K562 (cell line): ENCODE results near the gene NRM. TPM values are rescaled to one million over a fixed set of nuclear protein-coding genes. Genes with fewer than 3 reads are reported as not detected.
A peak's percentile ranks its signal among the peaks of the same experiment; 100 is the strongest.

Experiments used
- ATAC-seq: fragments of 200-7000 bp; cut with Tn5 transposase; 3 replicates; pipeline ENCODE4 v1.9.1; 2020; ENCODE audit warnings: moderate library complexity
- BruUV-seq: library from RNA; stranded (reverse); fragments of 400-500 nt; replicated peaks from 2 replicates; lab custom pipeline; 2021; lab: Mats Ljungman, UMichigan
- CTCF ChIA-PET: fragments of 300-600 bp; formaldehyde crosslinking; extraction: SDS; loops from one replicate; lab custom pipeline; 2021; ENCODE audit warnings: low intra/inter-chr PET ratio; lab: Yijun Ruan, JAX
- POLR2A ChIA-PET: fragments of 300-600, 350-650 bp; sonication (Branson Sonifier 250); formaldehyde crosslinking; extraction: SDS; loops from one replicate; lab custom pipeline; 2021; ENCODE audit warnings: antibody characterized with exemption, inconsistent platforms; lab: Yijun Ruan, JAX
- DNase-seq, 4 experiments: peaks; one replicate each; pipeline versions ENCODE4 v3.0.0 to v3.0.0-alpha.2; 2011 to 2018; ENCODE audit warnings: low spot score in 3 of 4, mixed read lengths in 3 of 4; ENCODE audit errors: extremely low read depth in 1 of 4
- FAIRE-seq: peaks from 2 replicates; lab custom pipeline; 2011; peaks lifted over from hg19 to GRCh38; lab: Jason Lieb, UNC
- H2AFZ ChIP-seq: 2 replicates; pipeline ENCODE4 v1.6.0; 2011; ENCODE audit warnings: low read depth, low read length, control low read depth, inconsistent platforms
- H3K27ac ChIP-seq: fragments of 200-600 bp; 3 replicates; pipeline ENCODE4 v1.8.0; 2011; ENCODE audit warnings: low read depth, mild to moderate bottlenecking, control low read depth, inconsistent platforms, low read length, moderate library complexity, mixed read lengths; ENCODE audit errors: extremely low read depth
- H3K27me3 ChIP-seq, 2 experiments: fragments of 300-600 bp in 1 of 2; 2 replicates in 1 of 2; 3 replicates in 1 of 2; pipeline versions ENCODE4 v1.6.0 to v1.8.0; 2011; ENCODE audit warnings: inconsistent platforms in 2 of 2, low read length in 2 of 2, mild to moderate bottlenecking in 1 of 2, mixed read lengths in 1 of 2, moderate library complexity in 1 of 2; ENCODE audit not compliant: control insufficient read depth in 2 of 2, insufficient read depth in 2 of 2
- H3K36me3 ChIP-seq: fragments of 300-600 bp; 3 replicates; pipeline ENCODE4 v1.8.0; 2011; ENCODE audit warnings: mild to moderate bottlenecking, low read length, inconsistent platforms; ENCODE audit not compliant: control insufficient read depth, insufficient read depth
- H3K4me1 ChIP-seq, 2 experiments: fragments of 200-600 bp in 1 of 2; replicated peaks in 1 of 2; 2 replicates in 1 of 2; 3 replicates in 1 of 2; pipeline versions ENCODE4 v1.5.1 to v1.8.0; 2011; ENCODE audit warnings: inconsistent platforms in 2 of 2, low read length in 2 of 2, mild to moderate bottlenecking in 1 of 2, mixed read lengths in 1 of 2, moderate library complexity in 1 of 2; ENCODE audit not compliant: control insufficient read depth in 2 of 2, insufficient read depth in 2 of 2
- H3K4me2 ChIP-seq: 2 replicates; pipeline ENCODE4 v1.6.1; 2011; ENCODE audit warnings: low read length, control low read depth, inconsistent platforms, mixed read lengths; ENCODE audit not compliant: insufficient read depth
- H3K4me3 ChIP-seq: fragments of 200-600 bp; sonication (generic), shearing (Covaris generic); 2 replicates; pipeline ENCODE4 v1.5.1; 2016; ENCODE audit warnings: control low read depth, inconsistent platforms
- H3K79me2 ChIP-seq: fragments of 200-600 bp; 3 replicates; pipeline ENCODE4 v1.8.0; 2011; ENCODE audit warnings: low read length, inconsistent platforms; ENCODE audit not compliant: control insufficient read depth, insufficient read depth
- H3K9ac ChIP-seq, 2 experiments: 2 replicates each; pipeline versions ENCODE4 v1.6.0 to v1.6.1; 2011; ENCODE audit warnings: low read depth in 2 of 2, low read length in 2 of 2, control low read depth in 1 of 2, inconsistent platforms in 1 of 2, mild to moderate bottlenecking in 1 of 2, mixed read lengths in 1 of 2; ENCODE audit not compliant: insufficient read depth in 1 of 2
- H3K9me1 ChIP-seq: one replicate; pipeline ENCODE4 v1.6.0; 2011; ENCODE audit warnings: inconsistent platforms, mild to moderate bottlenecking, low read length, moderate library complexity; ENCODE audit not compliant: control insufficient read depth, insufficient read depth
- H3K9me3 ChIP-seq: replicated peaks from 2 replicates; pipeline ENCODE4 v1.5.1; 2011; ENCODE audit warnings: low read depth, low read length, inconsistent platforms; ENCODE audit not compliant: control insufficient read depth, insufficient read depth
- H4K20me1 ChIP-seq: replicated peaks from 2 replicates; pipeline ENCODE4 v1.6.1; 2011; ENCODE audit warnings: low read length, inconsistent platforms, mixed read lengths; ENCODE audit not compliant: control insufficient read depth, insufficient read depth
- BRD9 ChIP-seq: fragments of 450-650 bp; IDR thresholded peaks from 2 replicates; pipeline ENCODE4 v1.6.1; 2018; ENCODE audit warnings: low read depth; ENCODE audit not compliant: partially characterized antibody
- HMG20B ChIP-seq: fragments of 250-450 bp; sonication (Bioruptor Pico); IDR thresholded peaks from 2 replicates; pipeline ENCODE4 v1.5.0; 2021; ENCODE audit warnings: mild to moderate bottlenecking
- MCM5 ChIP-seq: fragments of 450-650 bp; IDR thresholded peaks from 2 replicates; pipeline ENCODE4 v1.6.1; 2016; ENCODE audit warnings: low read depth
- MED1 ChIP-seq: sonication (generic); formaldehyde crosslinking; IDR thresholded peaks from 2 replicates; pipeline ENCODE4 v1.8.1; 2023; ENCODE audit warnings: missing genetic modification reagents, borderline replicate concordance
- RBBP5 ChIP-seq: fragments of 200-600 bp; sonication (generic); IDR thresholded peaks from 2 replicates; pipeline ENCODE4 v1.6.1; 2012; ENCODE audit warnings: borderline replicate concordance, mild to moderate bottlenecking, low read length, control low read depth, inconsistent platforms; ENCODE audit not compliant: insufficient read depth, poor library complexity, severe bottlenecking
- RBM14 ChIP-seq: fragments of 200-400 bp; formaldehyde crosslinking; IDR thresholded peaks from 2 replicates; pipeline ENCODE4 v1.6.1; 2018; ENCODE audit warnings: low read depth, mild to moderate bottlenecking, low read length, moderate library complexity, borderline replicate concordance; ENCODE audit not compliant: insufficient read depth
- SNRNP70 ChIP-seq: fragments of 200-400 bp; formaldehyde crosslinking; optimal IDR thresholded peaks from 2 replicates; pipeline ENCODE3; 2017; ENCODE audit warnings: low read depth, low read length
- SP1 ChIP-seq: sonication (generic); formaldehyde crosslinking; IDR thresholded peaks from 2 replicates; pipeline ENCODE4 v1.8.1; 2022; ENCODE audit warnings: mild to moderate bottlenecking, missing genetic modification reagents
- ZEB2 ChIP-seq: fragments of 450-650 bp; IDR thresholded peaks from 2 replicates; pipeline ENCODE4 v1.6.1; 2016
- ZNF224 ChIP-seq: sonication (generic); formaldehyde crosslinking; IDR thresholded peaks from 2 replicates; pipeline ENCODE4 v1.8.0; 2022; ENCODE audit warnings: mild to moderate bottlenecking, missing genetic modification reagents
- ZNF75A ChIP-seq: fragments of 450-650 bp; formaldehyde crosslinking; IDR thresholded peaks from 2 replicates; pipeline ENCODE4 v1.4.0; 2020; ENCODE audit warnings: mild to moderate bottlenecking
- WGBS: fragments of 100-300 bp; shearing (Covaris generic); methylation state at CpG from one replicate; pipeline ENCODE4 v1.1.6; 2016; ENCODE audit warnings: low coverage, mixed read lengths; ENCODE audit not compliant: insufficient coverage; ENCODE audit errors: missing lambda C conversion rate; 5-methylcytosine and 5-hydroxymethylcytosine counted together
- in situ Hi-C: fragments of 300-500 bp; cut with MboI; formaldehyde crosslinking; loops from 4 replicates; pipeline ENCODE4 v1.15.0; 2018; ENCODE audit warnings: inconsistent platforms, mixed read lengths
- intact Hi-C: fragments of 100-400 bp; cut with micrococcal nuclease; formaldehyde crosslinking; loops from 2 replicates; pipeline ENCODE4 v1.14.2; 2022
- polyA plus RNA-seq, 8 experiments: library from polyadenylated mRNA; depleted of rRNA in 4 of 8; stranded (reverse) in 5 of 8; unstranded in 3 of 8; fragments of >200 nt; fragmentation: Nextera tagmentation in 2 of 8; fragmentation: Illumina TruSeq in 1 of 8; extraction: Ambion mirVana in 2 of 8; extraction: Trizol in 1 of 8; gene quantifications; 2 replicates each; pipeline versions ENCODE4 v1.2.1 to v1.2.3, GENCODE V29; 2011 to 2014; ENCODE audit warnings: inconsistent platforms in 1 of 8, missing spikeins in 1 of 8
- total RNA-seq, 7 experiments: library from RNA; depleted of rRNA in 6 of 7; stranded (reverse); fragments of >200 nt in 6 of 7; fragmentation: Illumina TruSeq in 2 of 7; extraction: Trizol in 2 of 7; gene quantifications; 2 replicates each; pipeline versions ENCODE4 v1.2.1 to v1.2.3, GENCODE V29; 2011 to 2021; ENCODE audit warnings: low replicate concordance in 1 of 7
- TF ChIP-seq, protein P1 (sequence below): fragments of 250-450 bp; sonication (Bioruptor Pico); IDR thresholded peaks from 2 replicates; pipeline ENCODE4 v1.5.0; 2022; ENCODE audit warnings: mild to moderate bottlenecking
- TF ChIP-seq, protein P2 (sequence below): fragments of 450-650 bp; formaldehyde crosslinking; IDR thresholded peaks from 2 replicates; pipeline ENCODE4 v1.4.0; 2022; ENCODE audit warnings: missing genetic modification characterization
- TF ChIP-seq, protein P3 (sequence below): sonication (generic); formaldehyde crosslinking; IDR thresholded peaks from 2 replicates; pipeline ENCODE4 v1.8.0; 2022; ENCODE audit warnings: missing genetic modification reagents, mild to moderate bottlenecking, borderline replicate concordance

NRM gene
- total and polyA plus RNA-seq, 9 of the 15 experiments (the other 6 are each of a cell fraction or from before 2014, with no cell fraction given) = 9.7 to 58.2 (median 18.1) TPM

DNA sequence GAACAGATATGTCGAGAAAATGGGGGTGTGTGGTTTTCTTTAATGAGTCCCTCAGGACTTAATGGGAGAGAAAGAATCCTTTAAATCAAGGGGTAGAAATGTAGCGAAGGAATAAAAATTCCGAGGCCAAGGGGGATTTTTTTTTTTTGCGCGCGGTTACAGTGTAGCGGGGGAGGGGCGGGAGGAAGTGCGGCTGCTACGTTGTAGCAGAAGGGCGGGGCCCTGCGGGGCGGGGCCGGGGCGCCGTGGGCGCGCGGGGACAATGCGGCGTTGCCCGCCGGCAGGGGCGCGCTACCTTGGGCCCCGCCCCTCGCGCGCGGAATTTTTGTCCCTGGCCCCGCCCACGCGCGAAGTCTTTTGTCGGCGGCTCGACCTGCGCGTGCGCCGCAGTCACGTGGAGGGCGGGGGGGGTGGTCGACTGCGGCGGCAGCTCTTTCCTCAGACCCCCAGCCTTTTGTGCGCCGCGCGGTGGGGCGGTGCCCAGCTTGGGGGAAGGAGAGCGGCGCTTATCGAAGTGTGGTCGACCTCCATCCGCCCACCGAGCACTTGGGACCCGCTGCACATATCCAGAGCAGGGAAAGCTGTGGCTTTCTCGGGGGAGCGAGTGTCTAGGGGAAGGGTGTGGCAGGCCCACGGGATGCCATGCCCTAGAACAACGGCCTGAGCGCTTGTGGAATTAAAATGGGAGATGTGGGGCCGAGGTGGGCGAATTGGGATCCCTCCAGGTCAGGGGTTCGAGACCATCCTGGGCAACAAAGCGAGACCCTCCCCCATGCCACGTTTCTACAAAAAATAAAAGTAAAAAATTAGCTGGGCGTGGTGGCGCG, 30.6 kb upstream of the NRM start:
- no peaks in the 10 kb centered on the region for H3K9me3 ChIP-seq
- H3K4me1 ChIP-seq = peaks cover 19 to 21% of the 10 kb centered on the region in 2 experiments
- no peaks in the 10 kb centered on the region for H3K27me3 ChIP-seq
- peaks cover 4% of the 10 kb centered on the region for H3K9me1 ChIP-seq
- H2AFZ ChIP-seq = no peak overlapping the region
- H3K36me3 ChIP-seq = peaks cover 48% of the 10 kb centered on the region
- BruUV-seq = no TSS peak
- peak overlapping the region; percentile 89 for H3K4me3 ChIP-seq
- peaks cover 87% of the 10 kb centered on the region for H3K79me2 ChIP-seq
- FAIRE-seq (no peak), DNase-seq (peak; percentile 90 to 98 (median 92)), ATAC-seq (peak; percentile 47)
- POLR2A ChIA-PET = interaction anchor here (0.6 to 27.1 kb wide), 18 partner anchors 8 to 388 kb away, joined by 3 to 524 read pairs (median 4); partner anchors contain the start of genes GTF2H4 and NRM
- H3K9ac ChIP-seq = peak overlapping the region; percentile 96
- in situ Hi-C loops = loop anchor here (5.0 to 10.0 kb wide), 2 partner anchors 47 to 239 kb away; partner anchors contain the start of gene DHX16
- WGBS = under 1% methylated on average over 64 of the region's 71 CpGs
- CTCF ChIA-PET = interaction anchor here (0.5 to 5.0 kb wide), 8 partner anchors 10 to 238 kb away, joined by 3 to 92 read pairs (median 6); partner anchors contain the start of gene PPP1R18
- H3K4me2 ChIP-seq = peak overlapping the region; percentile 98
- peak overlapping the region; percentile 91 for H3K27ac ChIP-seq
- peaks cover 44% of the 10 kb centered on the region for H4K20me1 ChIP-seq
- intact Hi-C loops = loop anchor here (1.0 to 2.0 kb wide), 3 partner anchors 21 to 155 kb away; partner anchors contain the start of gene FLOT1
- TF ChIP-seq SNRNP70 (no peak), SP1 (CRISPR knock-in tag) (peak; percentile 93), BRD9 (peak; percentile 92), MED1 (CRISPR knock-in tag) (no peak), RBM14 (0 out of 2 replicates have a peak, but pooled peaks have one; percentile 56), ZEB2 (no peak), HMG20B (CRISPR knock-in tag) (peak; percentile 30; the same call in 1 of the 2 replicates), MCM5 (no peak), RBBP5 (no peak), ZNF75A (no peak), ZNF224 (CRISPR knock-in tag) (no peak; the same call in 1 of the 2 replicates)
- TF ChIP-seq, protein P1, sequence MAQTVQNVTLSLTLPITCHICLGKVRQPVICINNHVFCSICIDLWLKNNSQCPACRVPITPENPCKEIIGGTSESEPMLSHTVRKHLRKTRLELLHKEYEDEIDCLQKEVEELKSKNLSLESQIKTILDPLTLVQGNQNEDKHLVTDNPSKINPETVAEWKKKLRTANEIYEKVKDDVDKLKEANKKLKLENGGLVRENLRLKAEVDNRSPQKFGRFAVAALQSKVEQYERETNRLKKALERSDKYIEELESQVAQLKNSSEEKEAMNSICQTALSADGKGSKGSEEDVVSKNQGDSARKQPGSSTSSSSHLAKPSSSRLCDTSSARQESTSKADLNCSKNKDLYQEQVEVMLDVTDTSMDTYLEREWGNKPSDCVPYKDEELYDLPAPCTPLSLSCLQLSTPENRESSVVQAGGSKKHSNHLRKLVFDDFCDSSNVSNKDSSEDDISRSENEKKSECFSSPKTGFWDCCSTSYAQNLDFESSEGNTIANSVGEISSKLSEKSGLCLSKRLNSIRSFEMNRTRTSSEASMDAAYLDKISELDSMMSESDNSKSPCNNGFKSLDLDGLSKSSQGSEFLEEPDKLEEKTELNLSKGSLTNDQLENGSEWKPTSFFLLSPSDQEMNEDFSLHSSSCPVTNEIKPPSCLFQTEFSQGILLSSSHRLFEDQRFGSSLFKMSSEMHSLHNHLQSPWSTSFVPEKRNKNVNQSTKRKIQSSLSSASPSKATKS = peak; percentile 58; the same call in 1 of the 2 replicates
- TF ChIP-seq, protein P2, sequence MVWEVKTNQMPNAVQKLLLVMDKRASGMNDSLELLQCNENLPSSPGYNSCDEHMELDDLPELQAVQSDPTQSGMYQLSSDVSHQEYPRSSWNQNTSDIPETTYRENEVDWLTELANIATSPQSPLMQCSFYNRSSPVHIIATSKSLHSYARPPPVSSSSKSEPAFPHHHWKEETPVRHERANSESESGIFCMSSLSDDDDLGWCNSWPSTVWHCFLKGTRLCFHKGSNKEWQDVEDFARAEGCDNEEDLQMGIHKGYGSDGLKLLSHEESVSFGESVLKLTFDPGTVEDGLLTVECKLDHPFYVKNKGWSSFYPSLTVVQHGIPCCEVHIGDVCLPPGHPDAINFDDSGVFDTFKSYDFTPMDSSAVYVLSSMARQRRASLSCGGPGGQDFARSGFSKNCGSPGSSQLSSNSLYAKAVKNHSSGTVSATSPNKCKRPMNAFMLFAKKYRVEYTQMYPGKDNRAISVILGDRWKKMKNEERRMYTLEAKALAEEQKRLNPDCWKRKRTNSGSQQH (CRISPR knock-in tag) = peak; percentile 95
- TF ChIP-seq, protein P3, sequence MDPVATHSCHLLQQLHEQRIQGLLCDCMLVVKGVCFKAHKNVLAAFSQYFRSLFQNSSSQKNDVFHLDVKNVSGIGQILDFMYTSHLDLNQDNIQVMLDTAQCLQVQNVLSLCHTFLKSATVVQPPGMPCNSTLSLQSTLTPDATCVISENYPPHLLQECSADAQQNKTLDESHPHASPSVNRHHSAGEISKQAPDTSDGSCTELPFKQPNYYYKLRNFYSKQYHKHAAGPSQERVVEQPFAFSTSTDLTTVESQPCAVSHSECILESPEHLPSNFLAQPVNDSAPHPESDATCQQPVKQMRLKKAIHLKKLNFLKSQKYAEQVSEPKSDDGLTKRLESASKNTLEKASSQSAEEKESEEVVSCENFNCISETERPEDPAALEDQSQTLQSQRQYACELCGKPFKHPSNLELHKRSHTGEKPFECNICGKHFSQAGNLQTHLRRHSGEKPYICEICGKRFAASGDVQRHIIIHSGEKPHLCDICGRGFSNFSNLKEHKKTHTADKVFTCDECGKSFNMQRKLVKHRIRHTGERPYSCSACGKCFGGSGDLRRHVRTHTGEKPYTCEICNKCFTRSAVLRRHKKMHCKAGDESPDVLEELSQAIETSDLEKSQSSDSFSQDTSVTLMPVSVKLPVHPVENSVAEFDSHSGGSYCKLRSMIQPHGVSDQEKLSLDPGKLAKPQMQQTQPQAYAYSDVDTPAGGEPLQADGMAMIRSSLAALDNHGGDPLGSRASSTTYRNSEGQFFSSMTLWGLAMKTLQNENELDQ (CRISPR knock-in tag) = peak; percentile 63; the same call in 1 of the 2 replicates
